ENCODE measurements around the gene CRY2. TPM values are rescaled to one million over a fixed set of nuclear protein-coding genes. Genes with fewer than 3 reads are reported as not detected.

The CRY2 gene
- total RNA-seq, 1 donor, result 19.6 TPM

DNA sequence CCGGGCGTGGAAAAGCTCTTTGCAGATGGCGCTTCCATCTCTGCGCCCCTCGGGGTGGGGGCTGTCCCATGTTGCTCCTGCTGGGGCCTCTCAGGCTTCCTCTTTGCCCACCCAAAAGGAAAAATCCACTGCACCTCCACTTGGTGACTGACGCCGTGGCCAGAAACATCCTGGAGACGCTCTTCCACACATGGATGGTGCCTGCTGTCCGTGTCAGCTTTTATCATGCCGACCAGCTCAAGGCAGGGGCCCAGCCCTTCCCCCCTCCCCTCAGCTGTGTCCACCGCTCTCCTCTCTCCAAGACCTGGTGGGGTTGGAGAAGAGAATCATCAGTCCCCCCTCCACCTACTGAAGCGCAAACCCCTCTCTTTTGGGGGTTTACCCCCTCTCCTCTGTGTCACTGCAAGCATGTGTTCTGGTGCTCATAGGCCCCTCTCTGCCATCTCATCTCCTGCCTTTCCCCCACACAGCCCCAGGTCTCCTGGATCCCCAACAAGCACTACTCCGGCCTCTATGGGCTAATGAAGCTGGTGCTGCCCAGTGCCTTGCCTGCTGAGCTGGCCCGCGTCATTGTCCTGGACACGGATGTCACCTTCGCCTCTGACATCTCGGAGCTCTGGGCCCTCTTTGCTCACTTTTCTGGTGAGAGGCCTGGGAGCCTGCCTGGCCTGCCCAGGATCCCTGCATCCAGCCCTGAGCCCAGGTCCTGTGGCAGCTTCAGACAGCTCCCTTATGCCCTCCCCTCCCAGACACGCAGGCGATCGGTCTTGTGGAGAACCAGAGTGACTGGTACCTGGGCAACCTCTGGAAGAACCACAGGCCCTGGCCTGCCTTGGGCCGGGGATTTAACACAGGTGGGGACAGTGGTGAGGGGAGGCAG is 77.0 kb downstream of the CRY2 start:
- H3K4me3 ChIP-seq (ENCODE audit: low read depth, low read length), result no peak overlapping the region
- no peak for DNase-seq (ENCODE audit: low read depth)
- TF ChIP-seq, protein P1, sequence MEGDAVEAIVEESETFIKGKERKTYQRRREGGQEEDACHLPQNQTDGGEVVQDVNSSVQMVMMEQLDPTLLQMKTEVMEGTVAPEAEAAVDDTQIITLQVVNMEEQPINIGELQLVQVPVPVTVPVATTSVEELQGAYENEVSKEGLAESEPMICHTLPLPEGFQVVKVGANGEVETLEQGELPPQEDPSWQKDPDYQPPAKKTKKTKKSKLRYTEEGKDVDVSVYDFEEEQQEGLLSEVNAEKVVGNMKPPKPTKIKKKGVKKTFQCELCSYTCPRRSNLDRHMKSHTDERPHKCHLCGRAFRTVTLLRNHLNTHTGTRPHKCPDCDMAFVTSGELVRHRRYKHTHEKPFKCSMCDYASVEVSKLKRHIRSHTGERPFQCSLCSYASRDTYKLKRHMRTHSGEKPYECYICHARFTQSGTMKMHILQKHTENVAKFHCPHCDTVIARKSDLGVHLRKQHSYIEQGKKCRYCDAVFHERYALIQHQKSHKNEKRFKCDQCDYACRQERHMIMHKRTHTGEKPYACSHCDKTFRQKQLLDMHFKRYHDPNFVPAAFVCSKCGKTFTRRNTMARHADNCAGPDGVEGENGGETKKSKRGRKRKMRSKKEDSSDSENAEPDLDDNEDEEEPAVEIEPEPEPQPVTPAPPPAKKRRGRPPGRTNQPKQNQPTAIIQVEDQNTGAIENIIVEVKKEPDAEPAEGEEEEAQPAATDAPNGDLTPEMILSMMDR (IDR thresholded peaks at IDR 0.05; ENCODE audit: insufficient read depth, low read length), result no peak

DNA sequence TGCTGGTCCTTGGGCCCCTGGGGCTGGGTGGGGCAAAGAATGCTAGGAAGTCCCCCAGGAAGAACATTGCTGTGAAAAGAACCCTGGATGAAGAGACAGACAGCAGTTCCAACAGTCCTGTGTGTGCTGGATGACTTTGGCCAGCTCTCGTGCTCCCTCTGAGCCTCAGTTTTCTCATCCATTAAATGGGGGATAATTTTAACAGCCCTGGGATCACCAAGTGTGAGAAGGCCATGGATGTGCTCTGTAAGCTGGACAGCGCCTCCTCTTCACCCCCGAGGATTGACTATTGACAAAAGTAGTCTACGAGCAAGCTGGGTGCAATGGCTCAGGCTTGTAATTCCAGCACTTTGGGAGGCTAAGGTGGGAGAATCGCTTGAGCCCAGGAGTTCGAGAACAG is 77.7 kb downstream of the CRY2 start:
- TF ChIP-seq, protein P1 (IDR thresholded peaks at IDR 0.05; ENCODE audit: insufficient read depth, low read length), result no peak
- no peak for DNase-seq (ENCODE audit: low read depth)
- H3K4me3 ChIP-seq (ENCODE audit: low read depth, low read length), result no peak overlapping the region

DNA sequence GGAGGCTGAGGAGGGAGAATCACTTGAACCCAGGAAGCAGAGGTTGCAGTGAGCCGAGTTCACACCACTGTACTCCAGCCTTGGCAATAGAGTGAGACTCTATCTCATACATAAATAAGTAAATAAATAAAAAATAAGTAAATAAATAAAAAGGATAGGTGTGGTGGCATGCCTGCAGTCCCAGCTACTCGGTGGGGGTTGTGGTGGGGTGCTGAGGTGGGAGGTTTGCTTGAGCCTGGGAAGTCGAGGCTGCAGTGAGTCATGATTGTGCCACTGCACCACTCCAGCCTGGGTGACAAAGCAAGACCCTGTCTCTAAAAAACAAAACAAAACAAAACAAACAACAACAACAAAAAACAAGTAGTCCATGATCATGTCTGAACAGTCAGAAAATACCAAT is 78.3 kb downstream of the CRY2 start:
- TF ChIP-seq, protein P1 (IDR thresholded peaks at IDR 0.05; ENCODE audit: insufficient read depth, low read length), result no peak
- no peak overlapping the region for H3K4me3 ChIP-seq (ENCODE audit: low read depth, low read length)
- no peak for DNase-seq (ENCODE audit: low read depth)

DNA sequence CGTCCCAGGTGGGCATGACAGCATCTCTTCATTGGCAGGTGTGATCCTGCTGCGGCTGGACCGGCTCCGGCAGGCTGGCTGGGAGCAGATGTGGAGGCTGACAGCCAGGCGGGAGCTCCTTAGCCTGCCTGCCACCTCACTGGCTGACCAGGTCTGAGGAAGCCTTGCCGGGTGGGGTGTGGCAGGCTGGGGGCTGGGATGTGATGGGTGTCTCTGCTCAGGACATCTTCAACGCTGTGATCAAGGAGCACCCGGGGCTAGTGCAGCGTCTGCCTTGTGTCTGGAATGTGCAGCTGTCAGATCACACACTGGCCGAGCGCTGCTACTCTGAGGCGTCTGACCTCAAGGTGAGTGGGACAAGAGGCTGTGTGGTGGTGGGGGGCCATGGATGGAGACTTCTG is 78.7 kb downstream of the CRY2 start:
- no peak overlapping the region for H3K4me3 ChIP-seq (ENCODE audit: low read depth, low read length)
- DNase-seq (ENCODE audit: low read depth), result no peak
- TF ChIP-seq, protein P1 (IDR thresholded peaks at IDR 0.05; ENCODE audit: insufficient read depth, low read length), result no peak

DNA sequence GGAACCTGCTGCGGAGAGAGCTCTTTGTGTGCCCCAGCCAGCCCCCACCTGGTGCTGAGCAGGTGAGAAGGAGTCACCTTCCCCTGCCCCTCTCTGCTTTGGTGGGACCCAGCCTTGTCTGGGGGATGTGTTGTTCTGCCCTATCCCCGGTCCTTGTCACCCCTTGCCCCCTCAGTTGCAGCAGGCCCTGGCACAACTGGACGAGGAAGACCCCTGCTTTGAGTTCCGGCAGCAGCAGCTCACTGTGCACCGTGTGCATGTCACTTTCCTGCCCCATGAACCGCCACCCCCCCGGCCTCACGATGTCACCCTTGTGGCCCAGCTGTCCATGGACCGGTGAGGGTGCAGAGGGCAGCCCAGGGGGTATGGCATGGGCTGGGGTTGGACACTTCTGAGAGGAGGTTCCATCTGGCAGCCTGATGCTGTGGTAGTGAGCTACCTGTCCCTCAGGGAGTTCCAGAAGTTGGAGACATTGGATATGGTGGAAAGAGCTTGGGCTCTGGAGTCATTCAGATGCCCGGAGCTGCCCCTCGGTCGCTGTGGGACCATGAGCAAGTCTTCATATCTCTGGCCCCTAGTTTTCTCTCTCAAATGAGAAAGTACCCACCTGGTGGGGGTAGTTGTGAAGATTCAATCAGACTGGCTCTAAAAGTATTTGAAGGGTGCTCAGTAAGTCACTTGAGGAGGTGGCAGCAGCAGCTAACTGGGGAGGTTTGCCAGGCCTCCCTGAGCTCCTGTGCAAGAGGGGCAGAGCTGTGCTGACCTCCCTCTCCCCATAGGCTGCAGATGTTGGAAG is 79.5 kb downstream of the CRY2 start:
- DNase-seq (ENCODE audit: low read depth), result no peak
- H3K4me3 ChIP-seq (ENCODE audit: low read depth, low read length), result no peak overlapping the region
- TF ChIP-seq, protein P1 (IDR thresholded peaks at IDR 0.05; ENCODE audit: insufficient read depth, low read length), result no peak

DNA sequence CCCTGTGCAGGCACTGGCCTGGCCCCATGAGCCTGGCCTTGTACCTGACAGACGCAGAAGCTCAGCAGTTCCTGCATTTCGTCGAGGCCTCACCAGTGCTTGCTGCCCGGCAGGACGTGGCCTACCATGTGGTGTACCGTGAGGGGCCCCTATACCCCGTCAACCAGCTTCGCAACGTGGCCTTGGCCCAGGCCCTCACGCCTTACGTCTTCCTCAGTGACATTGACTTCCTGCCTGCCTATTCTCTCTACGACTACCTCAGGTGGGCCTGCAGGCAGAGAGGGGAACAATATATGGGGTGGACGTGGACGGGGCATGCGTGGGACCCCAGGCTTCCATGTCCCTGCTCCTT is 80.0 kb downstream of the CRY2 start:
- TF ChIP-seq, protein P1 (IDR thresholded peaks at IDR 0.05; ENCODE audit: insufficient read depth, low read length), result no peak
- DNase-seq (ENCODE audit: low read depth), result no peak
- H3K4me3 ChIP-seq (ENCODE audit: low read depth, low read length), result no peak overlapping the region

All from fibroblast of the aortic adventitia (primary cell).